AG09319 (cell line): ENCODE measurements around the gene DSCAM.
"Not testable (repeated sequence)": the region's sequence is repeated elsewhere in the genome, so short reads cannot be mapped to it uniquely, and the experiment has no call there.

ENCODE experiments used
- DNase-seq: peaks from one replicate; pipeline ENCODE4 v3.0.0-alpha.2; 2010; ENCODE audit warnings: low read depth; ENCODE audit errors: extremely low read depth
- CTCF ChIP-seq: IDR thresholded peaks from 2 replicates; pipeline ENCODE4 v1.5.1; 2011; ENCODE audit warnings: low read depth, mild to moderate bottlenecking, inconsistent platforms, low read length, moderate library complexity

DSCAM gene

GRCh38 chr21:40337981-40338380 is 509.0 kb downstream of the DSCAM start:
- no peak for DNase-seq
- no peak for TF ChIP-seq CTCF

GRCh38 chr21:40335704-40336103 is 511.3 kb downstream of the DSCAM start:
- DNase-seq: no peak
- no peak for TF ChIP-seq CTCF

GRCh38 chr21:40334159-40334558 is 512.8 kb downstream of the DSCAM start:
- no peak for DNase-seq
- TF ChIP-seq CTCF: no peak

- DNase-seq: no peak
Observed at GRCh38 chr21:40333731-40334130, 513.2 kb downstream of the DSCAM start.

GRCh38 chr21:40331804-40332203 is 515.2 kb downstream of the DSCAM start:
- no peak for DNase-seq
- TF ChIP-seq CTCF: no peak

More at GRCh38 chr21:40333731-40334130, 513.2 kb downstream of the DSCAM start:
- TF ChIP-seq CTCF: no peak

- DNase-seq: no peak
Observed at GRCh38 chr21:40331172-40331571, 515.8 kb downstream of the DSCAM start.

GRCh38 chr21:40324389-40324788 is 522.6 kb downstream of the DSCAM start:
- TF ChIP-seq CTCF: no peak
- no peak for DNase-seq

More at GRCh38 chr21:40331172-40331571, 515.8 kb downstream of the DSCAM start:
- TF ChIP-seq CTCF: no peak

GRCh38 chr21:40320718-40321117 is 526.2 kb downstream of the DSCAM start:
- not testable (repeated sequence) for DNase-seq
